ENCODE measurements around the gene RHOBTB3. TPM values are rescaled to one million over a fixed set of nuclear protein-coding genes. Genes with fewer than 3 reads are reported as not detected.

RHOBTB3 gene
- total RNA-seq, 6 donors from 2014 or later, result 42.4 to 104 (median 60.9) TPM

DNA sequence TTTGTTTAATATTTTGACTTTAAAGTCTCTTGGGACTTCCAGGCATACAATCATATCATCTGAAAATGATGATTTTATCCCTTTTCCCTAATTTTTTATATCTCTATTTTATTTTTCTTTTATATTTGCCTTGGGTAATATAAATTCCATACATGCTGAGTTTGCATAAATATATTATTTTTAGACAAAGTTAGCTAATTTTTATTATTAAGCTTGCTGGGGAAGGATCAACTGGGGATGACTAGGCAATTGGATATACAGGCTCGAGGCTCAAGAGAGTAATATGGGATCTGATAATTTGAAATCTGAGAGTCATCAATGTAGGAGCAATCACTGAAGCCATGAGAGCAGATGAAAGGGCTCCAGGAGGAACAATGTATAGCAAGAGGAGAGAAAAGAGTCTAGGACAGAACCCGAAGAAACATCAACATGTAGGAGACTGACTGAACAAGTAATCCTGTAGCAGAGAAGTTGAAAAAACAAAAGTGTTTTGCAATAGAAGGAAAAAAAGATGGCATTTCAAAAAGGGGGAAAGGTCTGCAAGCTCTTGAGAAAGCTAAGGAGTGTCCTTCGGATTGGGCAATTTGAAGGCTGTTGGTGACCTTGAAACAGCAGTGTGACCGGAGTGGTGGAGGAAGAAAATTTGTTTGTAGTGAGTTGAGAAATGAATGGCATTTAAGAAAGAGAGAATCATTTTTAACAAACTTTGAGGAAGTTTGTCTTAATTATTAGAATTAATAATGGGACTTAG lies 17.0 kb upstream of the RHOBTB3 start:
- DNase-seq (no peak), ATAC-seq (ENCODE audit: low FRiP score in 2 of 2) (no peak)
- no peaks in the 10 kb centered on the region for H3K36me3 ChIP-seq
- no peak overlapping the region for H3K4me3 ChIP-seq
- WGBS, 2 donors, result 57 to 69% methylated on average over 4 of the region's 4 CpGs
- no peaks in the 10 kb centered on the region for H3K9me3 ChIP-seq
- TF ChIP-seq EP300 (IDR thresholded peaks at IDR 0.05), result no peak
- TF ChIP-seq, protein P1, sequence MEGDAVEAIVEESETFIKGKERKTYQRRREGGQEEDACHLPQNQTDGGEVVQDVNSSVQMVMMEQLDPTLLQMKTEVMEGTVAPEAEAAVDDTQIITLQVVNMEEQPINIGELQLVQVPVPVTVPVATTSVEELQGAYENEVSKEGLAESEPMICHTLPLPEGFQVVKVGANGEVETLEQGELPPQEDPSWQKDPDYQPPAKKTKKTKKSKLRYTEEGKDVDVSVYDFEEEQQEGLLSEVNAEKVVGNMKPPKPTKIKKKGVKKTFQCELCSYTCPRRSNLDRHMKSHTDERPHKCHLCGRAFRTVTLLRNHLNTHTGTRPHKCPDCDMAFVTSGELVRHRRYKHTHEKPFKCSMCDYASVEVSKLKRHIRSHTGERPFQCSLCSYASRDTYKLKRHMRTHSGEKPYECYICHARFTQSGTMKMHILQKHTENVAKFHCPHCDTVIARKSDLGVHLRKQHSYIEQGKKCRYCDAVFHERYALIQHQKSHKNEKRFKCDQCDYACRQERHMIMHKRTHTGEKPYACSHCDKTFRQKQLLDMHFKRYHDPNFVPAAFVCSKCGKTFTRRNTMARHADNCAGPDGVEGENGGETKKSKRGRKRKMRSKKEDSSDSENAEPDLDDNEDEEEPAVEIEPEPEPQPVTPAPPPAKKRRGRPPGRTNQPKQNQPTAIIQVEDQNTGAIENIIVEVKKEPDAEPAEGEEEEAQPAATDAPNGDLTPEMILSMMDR (IDR thresholded peaks at IDR 0.05), result no peak
- no peak for TF ChIP-seq POLR2AphosphoS5 (IDR thresholded peaks at IDR 0.05)
- no peak for TF ChIP-seq POLR2A (IDR thresholded peaks at IDR 0.05)
- H3K4me1 ChIP-seq, result peaks cover 0 to 4% (median 0%) of the 10 kb centered on the region in 4 donors
- no peaks in the 10 kb centered on the region for H3K27me3 ChIP-seq
- H3K27ac ChIP-seq, result no peak overlapping the region

DNA sequence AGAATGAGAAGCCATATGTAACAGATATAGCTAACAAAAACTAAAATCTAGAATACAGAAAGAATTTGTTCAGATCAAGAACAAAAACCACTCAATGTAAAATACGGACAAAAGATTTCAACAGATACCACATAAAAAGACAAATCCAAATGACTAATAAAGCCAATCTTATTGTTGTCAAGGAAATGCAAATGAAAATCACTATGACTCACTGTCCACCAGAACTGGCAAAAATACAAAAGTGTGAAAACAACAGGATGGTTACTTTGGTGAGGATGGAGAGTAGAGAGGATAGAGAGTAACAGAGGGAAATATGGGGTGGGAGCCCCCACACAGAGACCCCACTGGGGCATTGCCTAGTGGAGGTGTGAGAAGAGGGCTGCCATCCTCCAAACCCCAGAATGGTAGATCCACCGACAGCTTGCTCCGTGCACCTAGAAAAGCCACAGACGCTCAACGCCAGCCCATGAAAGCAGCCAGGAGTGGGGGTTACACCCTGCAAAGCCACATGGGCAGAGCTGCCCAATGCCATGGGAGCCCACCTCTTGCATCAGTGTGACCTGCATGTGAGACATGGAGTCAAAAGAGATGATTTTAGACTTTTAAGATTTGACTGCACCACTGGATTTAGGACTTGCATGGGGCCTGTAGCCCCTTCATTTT lies 15.2 kb upstream of the RHOBTB3 start:
- Histone ChIP-seq H3K4me3 (no peak overlapping the region), H3K27ac (no peak overlapping the region), H3K9me3 (no peaks in the 10 kb centered on the region), H3K36me3 (no peaks in the 10 kb centered on the region), H3K4me1 (peaks cover 0 to 4% (median 0%) of the 10 kb centered on the region in 4 donors), H3K27me3 (no peaks in the 10 kb centered on the region)
- TF ChIP-seq, protein P1 (IDR thresholded peaks at IDR 0.05), result no peak
- TF ChIP-seq POLR2AphosphoS5 (IDR thresholded peaks at IDR 0.05) (no peak), POLR2A (IDR thresholded peaks at IDR 0.05) (no peak), EP300 (IDR thresholded peaks at IDR 0.05) (no peak)
- DNase-seq (no peak), ATAC-seq (ENCODE audit: low FRiP score in 2 of 2) (no peak)
- WGBS, 2 donors, result 81 to 84% methylated on average over 5 of the region's 5 CpGs

DNA sequence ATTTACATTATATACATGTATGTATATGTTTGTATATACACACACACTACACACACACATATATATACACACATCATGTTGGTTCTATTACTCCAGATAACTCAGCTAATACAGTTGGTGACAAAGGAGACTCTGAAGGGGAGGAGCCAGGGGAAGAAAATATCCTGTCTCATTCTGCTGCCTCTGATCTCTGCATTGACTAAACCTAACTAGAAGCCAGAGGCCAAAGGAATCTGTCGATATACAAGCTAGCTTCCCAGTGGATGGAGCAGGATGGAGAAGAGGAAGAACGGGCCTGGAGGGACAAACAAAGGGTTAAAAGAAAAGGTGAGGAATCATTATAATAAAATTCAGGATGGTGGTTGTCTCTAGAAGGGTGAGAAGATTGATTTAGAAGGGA lies 13.7 kb upstream of the RHOBTB3 start:
- no peaks in the 10 kb centered on the region for H3K9me3 ChIP-seq
- peaks cover 0 to 4% (median 0%) of the 10 kb centered on the region in 4 donors for H3K4me1 ChIP-seq
- H3K27me3 ChIP-seq, result no peaks in the 10 kb centered on the region
- no peaks in the 10 kb centered on the region for H3K36me3 ChIP-seq
- no peak overlapping the region for H3K27ac ChIP-seq
- TF ChIP-seq POLR2A (IDR thresholded peaks at IDR 0.05) (no peak), EP300 (IDR thresholded peaks at IDR 0.05) (no peak), POLR2AphosphoS5 (IDR thresholded peaks at IDR 0.05) (no peak)
- TF ChIP-seq, protein P1 (IDR thresholded peaks at IDR 0.05), result no peak
- WGBS, 2 donors, result 81 to 89% methylated on average over 2 of the region's 2 CpGs
- ATAC-seq (ENCODE audit: low FRiP score in 2 of 2), result no peak
- no peak for DNase-seq
- H3K4me3 ChIP-seq, result no peak overlapping the region

DNA sequence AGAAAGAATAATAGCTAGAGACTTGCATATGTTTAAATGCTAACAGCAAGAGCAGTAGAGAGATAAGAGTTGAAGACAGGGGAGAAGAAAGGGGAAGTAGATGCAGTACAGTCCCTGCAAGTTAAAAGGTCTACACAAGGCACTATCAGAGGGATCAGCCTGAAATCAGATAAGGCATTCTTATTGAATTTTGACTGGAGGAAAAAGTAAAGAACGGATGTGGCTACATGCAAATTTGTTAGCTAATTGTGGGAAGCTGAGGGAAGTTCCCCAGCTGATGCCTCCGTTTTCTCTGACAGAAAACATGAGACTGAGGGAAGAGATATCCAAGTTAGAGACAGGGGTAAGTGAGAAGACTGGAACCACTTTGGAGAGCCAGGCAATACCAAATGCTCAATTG lies 12.9 kb upstream of the RHOBTB3 start:
- Histone ChIP-seq H3K4me3 (no peak overlapping the region), H3K27ac (no peak overlapping the region), H3K27me3 (no peaks in the 10 kb centered on the region), H3K36me3 (no peaks in the 10 kb centered on the region), H3K9me3 (no peaks in the 10 kb centered on the region), H3K4me1 (peaks cover 0 to 4% (median 0%) of the 10 kb centered on the region in 4 donors)
- WGBS, 2 donors, result 38 to 56% methylated on average over 2 of the region's 2 CpGs
- ATAC-seq (ENCODE audit: low FRiP score in 2 of 2) (no peak), DNase-seq (no peak)
- TF ChIP-seq, protein P1 (IDR thresholded peaks at IDR 0.05), result no peak
- no peak for TF ChIP-seq POLR2A (IDR thresholded peaks at IDR 0.05)
- TF ChIP-seq POLR2AphosphoS5 (IDR thresholded peaks at IDR 0.05), result no peak
- no peak for TF ChIP-seq EP300 (IDR thresholded peaks at IDR 0.05)
